ENCODE results near the gene TRPC4.

DNA sequence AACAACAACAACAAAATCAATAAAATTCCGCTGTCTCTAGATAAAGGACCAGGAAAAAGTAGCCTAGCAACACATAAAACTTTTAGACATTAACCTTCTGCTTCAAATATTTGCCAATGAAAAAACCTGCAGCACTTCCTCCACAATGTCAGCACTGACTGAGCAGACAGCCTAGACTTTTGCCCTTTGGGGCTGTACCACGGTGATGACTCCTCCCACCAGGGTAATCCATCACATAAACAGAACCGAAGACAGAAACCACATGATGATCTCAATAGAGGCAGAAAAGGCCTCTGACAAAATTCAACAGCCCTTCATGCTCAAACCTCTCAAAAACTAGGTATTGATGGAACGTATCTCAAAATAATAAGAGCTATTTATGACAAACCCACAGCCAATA, 30.2 kb upstream of the TRPC4 start:
- TF ChIP-seq MYC (IDR thresholded peaks at IDR 0.05; ENCODE audit: low read depth, low read length), result no peak
- TF ChIP-seq, protein P1, sequence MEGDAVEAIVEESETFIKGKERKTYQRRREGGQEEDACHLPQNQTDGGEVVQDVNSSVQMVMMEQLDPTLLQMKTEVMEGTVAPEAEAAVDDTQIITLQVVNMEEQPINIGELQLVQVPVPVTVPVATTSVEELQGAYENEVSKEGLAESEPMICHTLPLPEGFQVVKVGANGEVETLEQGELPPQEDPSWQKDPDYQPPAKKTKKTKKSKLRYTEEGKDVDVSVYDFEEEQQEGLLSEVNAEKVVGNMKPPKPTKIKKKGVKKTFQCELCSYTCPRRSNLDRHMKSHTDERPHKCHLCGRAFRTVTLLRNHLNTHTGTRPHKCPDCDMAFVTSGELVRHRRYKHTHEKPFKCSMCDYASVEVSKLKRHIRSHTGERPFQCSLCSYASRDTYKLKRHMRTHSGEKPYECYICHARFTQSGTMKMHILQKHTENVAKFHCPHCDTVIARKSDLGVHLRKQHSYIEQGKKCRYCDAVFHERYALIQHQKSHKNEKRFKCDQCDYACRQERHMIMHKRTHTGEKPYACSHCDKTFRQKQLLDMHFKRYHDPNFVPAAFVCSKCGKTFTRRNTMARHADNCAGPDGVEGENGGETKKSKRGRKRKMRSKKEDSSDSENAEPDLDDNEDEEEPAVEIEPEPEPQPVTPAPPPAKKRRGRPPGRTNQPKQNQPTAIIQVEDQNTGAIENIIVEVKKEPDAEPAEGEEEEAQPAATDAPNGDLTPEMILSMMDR (IDR thresholded peaks at IDR 0.05; ENCODE audit: extremely low read depth in 1 of 2, insufficient read depth in 1 of 2, low read depth in 1 of 2, low read length in 2 of 2), result no peak
- TF ChIP-seq, protein P2, sequence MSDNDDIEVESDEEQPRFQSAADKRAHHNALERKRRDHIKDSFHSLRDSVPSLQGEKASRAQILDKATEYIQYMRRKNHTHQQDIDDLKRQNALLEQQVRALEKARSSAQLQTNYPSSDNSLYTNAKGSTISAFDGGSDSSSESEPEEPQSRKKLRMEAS (IDR thresholded peaks at IDR 0.05; ENCODE audit: insufficient read depth, insufficient read length), result no peak
- no peak for TF ChIP-seq POLR2AphosphoS5 (IDR thresholded peaks at IDR 0.05; ENCODE audit: insufficient read depth, low read depth, low read length)

Data from endothelial cell of umbilical vein (primary cell).